Type B pancreatic cell (in vitro differentiated cells): ENCODE data around the gene TLCD4. TPM values are rescaled to one million over a fixed set of nuclear protein-coding genes. Genes with fewer than 3 reads are reported as not detected.
A peak's percentile ranks its signal among the peaks of the same experiment; 100 is the strongest.

Source experiments
- DNase-seq: peaks from one replicate; pipeline ENCODE4 v3.0.0; 2021; ENCODE audit warnings: mixed read lengths; ENCODE audit not compliant: unreplicated experiment; ENCODE audit errors: extremely low spot score
- H3K27ac Mint-ChIP-seq: 2 replicates; pipeline ENCODE4 v1.8.0; 2021; ENCODE audit warnings: mild to moderate bottlenecking, mixed read lengths
- H3K27me3 Mint-ChIP-seq: 2 replicates; pipeline ENCODE4 v1.8.0; 2021; ENCODE audit warnings: mixed read lengths
- H3K36me3 Mint-ChIP-seq: 2 replicates; pipeline ENCODE4 v1.8.0; 2021; ENCODE audit warnings: mixed read lengths
- H3K4me1 Mint-ChIP-seq: one replicate; pipeline ENCODE4 v1.8.0; 2021; ENCODE audit warnings: mixed read lengths; ENCODE audit not compliant: unreplicated experiment
- H3K4me3 Mint-ChIP-seq: 2 replicates; pipeline ENCODE4 v1.8.0; 2021; ENCODE audit warnings: mild to moderate bottlenecking, mixed read lengths
- H3K9me3 Mint-ChIP-seq: 2 replicates; pipeline ENCODE4 v1.8.0; 2021; ENCODE audit warnings: mixed read lengths
- CTCF ChIP-seq: fragments of 200-600 bp; sonication (generic); conservative IDR thresholded peaks from 2 replicates; pipeline ENCODE4 v1.5.0; 2021; ENCODE audit warnings: antibody characterized with exemption, mild to moderate bottlenecking
- total RNA-seq: library from RNA; stranded (reverse); gene quantifications from 2 replicates; pipeline ENCODE4 v1.2.1, GENCODE V29; 2021; ENCODE audit warnings: low replicate concordance

Gene TLCD4
- total RNA-seq, 1 donor from 2014 or later: 6.9 TPM

DNA sequence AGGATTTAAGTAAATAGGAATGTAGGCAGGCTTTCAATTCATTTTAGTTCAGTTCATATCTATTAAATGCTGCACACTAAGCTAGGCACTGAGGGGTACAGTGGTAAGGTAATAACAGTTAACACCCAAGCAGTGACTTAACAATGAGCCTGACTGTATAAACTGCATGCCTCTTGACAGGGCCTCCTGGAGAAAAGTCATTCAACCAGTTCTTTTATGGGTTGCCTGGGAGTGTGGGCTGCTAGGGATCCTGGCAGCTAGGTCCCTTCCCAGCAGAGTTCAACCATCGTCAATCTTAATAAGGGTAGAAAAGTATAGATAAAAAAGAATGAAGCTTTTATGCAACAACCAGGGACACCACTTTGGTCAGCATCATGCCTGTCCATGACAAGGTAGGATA lies 36.3 kb upstream of the TLCD4 start:
- no peak for TF ChIP-seq CTCF
- H3K4me3 Mint-ChIP-seq: no peak overlapping the region
- no peak for DNase-seq
- H3K27ac Mint-ChIP-seq: no peak overlapping the region
- H3K9me3 Mint-ChIP-seq: no peaks in the 10 kb centered on the region
- no peaks in the 10 kb centered on the region for H3K36me3 Mint-ChIP-seq
- H3K27me3 Mint-ChIP-seq: no peaks in the 10 kb centered on the region
- H3K4me1 Mint-ChIP-seq: no peaks in the 10 kb centered on the region

DNA sequence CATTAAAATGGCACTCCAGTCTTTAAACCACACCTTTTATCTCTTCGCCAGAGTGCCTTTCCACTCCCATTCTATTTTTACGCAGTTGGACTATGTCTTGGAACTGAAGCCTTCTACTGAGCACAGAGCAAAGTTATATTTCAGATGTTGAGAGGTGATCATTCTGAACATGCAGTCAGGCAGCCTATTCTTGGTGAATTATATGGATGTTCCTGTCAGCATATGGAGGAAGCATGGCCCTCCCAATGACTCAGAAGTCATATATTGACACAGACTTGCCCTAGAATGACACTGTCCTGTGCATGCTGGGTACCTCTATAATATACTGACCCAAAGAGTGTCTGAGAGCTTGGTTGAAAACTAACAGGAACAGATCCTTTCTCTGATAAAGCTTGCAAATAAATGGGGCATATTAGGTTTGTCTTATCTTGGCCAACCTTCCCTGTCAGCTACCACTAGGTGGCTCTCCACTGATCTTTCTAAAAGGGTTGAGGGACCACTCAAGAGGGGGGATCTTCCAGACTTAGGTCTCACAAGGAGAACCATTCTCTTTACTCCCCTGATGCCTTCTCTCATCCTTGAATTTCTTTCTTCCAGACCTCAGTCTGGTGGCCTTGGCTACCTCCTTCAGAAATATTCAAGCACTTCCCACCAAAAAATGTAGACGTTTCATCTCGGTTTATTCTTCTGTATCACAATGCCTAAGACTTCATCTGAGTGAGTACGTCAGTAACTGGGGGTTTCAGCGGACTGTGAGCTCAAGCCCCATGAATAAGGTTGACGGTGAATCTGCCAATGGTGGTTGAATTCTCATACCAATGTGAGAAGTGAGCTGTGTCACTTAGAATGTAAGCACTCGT lies 32.6 kb upstream of the TLCD4 start:
- peaks cover 3% of the 10 kb centered on the region for H3K9me3 Mint-ChIP-seq
- TF ChIP-seq CTCF: peak; percentile 77
- H3K4me1 Mint-ChIP-seq: peaks cover 11% of the 10 kb centered on the region
- H3K4me3 Mint-ChIP-seq: no peak overlapping the region
- H3K27me3 Mint-ChIP-seq: no peaks in the 10 kb centered on the region
- DNase-seq: no peak
- no peak overlapping the region for H3K27ac Mint-ChIP-seq
- H3K36me3 Mint-ChIP-seq: no peaks in the 10 kb centered on the region

DNA sequence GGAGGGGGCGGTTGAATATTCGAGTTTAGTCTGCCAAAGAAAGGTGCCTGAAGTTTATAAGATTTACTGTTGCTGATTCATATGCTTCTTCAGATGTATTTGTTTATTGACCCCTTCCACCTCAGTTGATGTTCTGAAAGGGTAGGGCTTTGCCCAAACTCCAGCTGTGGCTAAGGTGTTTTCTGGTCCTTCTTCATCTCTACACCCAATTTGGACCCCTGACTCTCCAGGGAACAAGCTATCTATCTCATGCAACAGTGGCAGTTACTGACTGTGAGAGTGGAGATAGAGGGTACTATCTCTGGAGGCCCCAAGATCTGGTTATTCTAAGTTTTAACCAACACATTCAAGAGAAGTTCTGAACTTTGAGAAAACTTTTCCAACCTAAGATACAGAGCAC lies 31.8 kb upstream of the TLCD4 start:
- H3K9me3 Mint-ChIP-seq: peaks cover 3% of the 10 kb centered on the region
- DNase-seq: no peak

DNA sequence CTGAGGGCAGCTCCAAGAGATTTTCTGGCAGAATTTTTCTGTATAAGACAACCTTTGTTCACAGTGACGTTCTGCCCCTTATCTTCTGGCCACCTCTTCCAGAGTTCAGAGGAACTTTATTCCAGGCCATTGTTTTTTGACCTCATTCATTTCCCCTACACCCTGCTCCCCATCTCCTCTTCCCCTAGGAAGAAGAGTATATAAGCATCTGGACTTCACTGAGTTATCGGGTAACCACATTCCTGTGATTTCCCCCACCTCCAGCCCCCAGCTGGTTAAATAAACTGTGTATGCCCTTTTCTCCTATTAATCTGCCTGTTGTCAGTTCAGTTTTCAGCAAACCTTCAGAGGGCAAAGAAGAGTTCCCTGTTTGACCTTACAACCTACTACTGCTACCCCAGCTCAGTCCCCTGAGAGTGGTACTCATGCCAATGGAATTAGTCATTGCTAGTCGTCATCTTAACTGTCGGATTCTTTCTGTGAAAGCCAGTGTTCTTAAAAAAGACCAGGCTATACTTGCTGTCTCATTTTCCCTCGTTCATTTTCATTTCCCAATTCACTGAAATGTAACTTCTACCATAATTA lies 30.1 kb upstream of the TLCD4 start:
- peaks cover 3% of the 10 kb centered on the region for H3K9me3 Mint-ChIP-seq
- no peak for TF ChIP-seq CTCF
- H3K4me1 Mint-ChIP-seq: peaks cover 11% of the 10 kb centered on the region
- H3K27me3 Mint-ChIP-seq: no peaks in the 10 kb centered on the region
- DNase-seq: no peak
- peak overlapping the region; percentile 79 for H3K27ac Mint-ChIP-seq
- H3K36me3 Mint-ChIP-seq: no peaks in the 10 kb centered on the region
- no peak overlapping the region for H3K4me3 Mint-ChIP-seq

More for the DNA sequence above, 31.8 kb upstream of the TLCD4 start:
- Mint-ChIP-seq H3K27ac (no peak overlapping the region), H3K36me3 (no peaks in the 10 kb centered on the region), H3K27me3 (no peaks in the 10 kb centered on the region), H3K4me1 (peaks cover 11% of the 10 kb centered on the region), H3K4me3 (no peak overlapping the region)
- TF ChIP-seq CTCF: no peak

GRCh38 chr1:95088303-95088702 lies 28.9 kb upstream of the TLCD4 start:
- Mint-ChIP-seq H3K27me3 (no peaks in the 10 kb centered on the region), H3K27ac (no peak overlapping the region), H3K4me3 (no peak overlapping the region), H3K36me3 (no peaks in the 10 kb centered on the region), H3K9me3 (peaks cover 3% of the 10 kb centered on the region), H3K4me1 (peaks cover 11% of the 10 kb centered on the region)
- DNase-seq: no peak
- TF ChIP-seq CTCF: no peak
